Transverse colon (tissue), 3 donors: ENCODE results near the gene HK1.

ENCODE experiments used
- POLR2A ChIP-seq: fragments of 450-650 bp; IDR thresholded peaks from one replicate; pipeline ENCODE4 v1.6.1; 2016; ENCODE audit warnings: antibody characterized with exemption, mild to moderate bottlenecking, moderate library complexity
- TF ChIP-seq, protein P1 (sequence below), 5 experiments: fragments of 200-600 bp in 3 of 5; fragments of 450-650 bp in 2 of 5; sonication (generic) in 3 of 5; IDR thresholded peaks; 1 replicate in 2 of 5; 2 replicates in 3 of 5; pipeline ENCODE4 v1.5.1; 2016 to 2017; ENCODE audit warnings: antibody characterized with exemption in 5 of 5, inconsistent platforms in 3 of 5, mild to moderate bottlenecking in 2 of 5, moderate library complexity in 1 of 5

GRCh38 chr10:69445041-69445440, 166.7 kb downstream of the HK1 start:
- TF ChIP-seq, protein P1, sequence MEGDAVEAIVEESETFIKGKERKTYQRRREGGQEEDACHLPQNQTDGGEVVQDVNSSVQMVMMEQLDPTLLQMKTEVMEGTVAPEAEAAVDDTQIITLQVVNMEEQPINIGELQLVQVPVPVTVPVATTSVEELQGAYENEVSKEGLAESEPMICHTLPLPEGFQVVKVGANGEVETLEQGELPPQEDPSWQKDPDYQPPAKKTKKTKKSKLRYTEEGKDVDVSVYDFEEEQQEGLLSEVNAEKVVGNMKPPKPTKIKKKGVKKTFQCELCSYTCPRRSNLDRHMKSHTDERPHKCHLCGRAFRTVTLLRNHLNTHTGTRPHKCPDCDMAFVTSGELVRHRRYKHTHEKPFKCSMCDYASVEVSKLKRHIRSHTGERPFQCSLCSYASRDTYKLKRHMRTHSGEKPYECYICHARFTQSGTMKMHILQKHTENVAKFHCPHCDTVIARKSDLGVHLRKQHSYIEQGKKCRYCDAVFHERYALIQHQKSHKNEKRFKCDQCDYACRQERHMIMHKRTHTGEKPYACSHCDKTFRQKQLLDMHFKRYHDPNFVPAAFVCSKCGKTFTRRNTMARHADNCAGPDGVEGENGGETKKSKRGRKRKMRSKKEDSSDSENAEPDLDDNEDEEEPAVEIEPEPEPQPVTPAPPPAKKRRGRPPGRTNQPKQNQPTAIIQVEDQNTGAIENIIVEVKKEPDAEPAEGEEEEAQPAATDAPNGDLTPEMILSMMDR (IDR thresholded peaks at IDR 0.05) = no peak
- TF ChIP-seq POLR2A = no peak
